ENCODE data around the gene STT3B.
"Not testable (repeated sequence)": the region's sequence is repeated elsewhere in the genome, so short reads cannot be mapped to it uniquely, and the experiment has no call there.

The STT3B gene

DNA sequence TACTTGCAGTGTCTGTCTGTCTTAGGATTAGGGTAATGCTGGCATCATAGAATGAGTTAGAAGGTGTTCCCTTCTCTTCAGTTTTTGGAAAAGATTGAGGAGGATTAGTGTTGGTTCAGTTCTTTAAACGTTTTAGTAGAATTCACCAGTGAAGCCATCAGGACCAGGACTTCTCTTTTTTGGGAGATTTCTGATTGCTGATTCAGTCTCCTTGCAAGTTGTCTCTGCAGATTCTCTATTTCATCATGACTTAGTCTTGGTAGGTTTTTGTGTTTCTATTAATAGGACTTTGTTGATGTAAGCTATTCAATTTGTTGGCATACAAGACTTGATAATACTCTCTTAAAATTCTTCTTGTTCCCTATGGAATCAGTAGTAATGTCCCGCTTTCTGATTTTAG lies 48.9 kb downstream of the STT3B start:
- Histone ChIP-seq H3K4me3 (ENCODE audit: low read depth, low read length) (no peak overlapping the region), H3K9me3 (no peaks in the 10 kb centered on the region), H3K4me1 (no peaks in the 10 kb centered on the region), H3K36me3 (no peaks in the 10 kb centered on the region), H3K27me3 (no peaks in the 10 kb centered on the region)
- DNase-seq: no peak
- TF ChIP-seq, protein P1, sequence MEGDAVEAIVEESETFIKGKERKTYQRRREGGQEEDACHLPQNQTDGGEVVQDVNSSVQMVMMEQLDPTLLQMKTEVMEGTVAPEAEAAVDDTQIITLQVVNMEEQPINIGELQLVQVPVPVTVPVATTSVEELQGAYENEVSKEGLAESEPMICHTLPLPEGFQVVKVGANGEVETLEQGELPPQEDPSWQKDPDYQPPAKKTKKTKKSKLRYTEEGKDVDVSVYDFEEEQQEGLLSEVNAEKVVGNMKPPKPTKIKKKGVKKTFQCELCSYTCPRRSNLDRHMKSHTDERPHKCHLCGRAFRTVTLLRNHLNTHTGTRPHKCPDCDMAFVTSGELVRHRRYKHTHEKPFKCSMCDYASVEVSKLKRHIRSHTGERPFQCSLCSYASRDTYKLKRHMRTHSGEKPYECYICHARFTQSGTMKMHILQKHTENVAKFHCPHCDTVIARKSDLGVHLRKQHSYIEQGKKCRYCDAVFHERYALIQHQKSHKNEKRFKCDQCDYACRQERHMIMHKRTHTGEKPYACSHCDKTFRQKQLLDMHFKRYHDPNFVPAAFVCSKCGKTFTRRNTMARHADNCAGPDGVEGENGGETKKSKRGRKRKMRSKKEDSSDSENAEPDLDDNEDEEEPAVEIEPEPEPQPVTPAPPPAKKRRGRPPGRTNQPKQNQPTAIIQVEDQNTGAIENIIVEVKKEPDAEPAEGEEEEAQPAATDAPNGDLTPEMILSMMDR (IDR thresholded peaks at IDR 0.05; ENCODE audit: low read depth, low read length): no peak

DNA sequence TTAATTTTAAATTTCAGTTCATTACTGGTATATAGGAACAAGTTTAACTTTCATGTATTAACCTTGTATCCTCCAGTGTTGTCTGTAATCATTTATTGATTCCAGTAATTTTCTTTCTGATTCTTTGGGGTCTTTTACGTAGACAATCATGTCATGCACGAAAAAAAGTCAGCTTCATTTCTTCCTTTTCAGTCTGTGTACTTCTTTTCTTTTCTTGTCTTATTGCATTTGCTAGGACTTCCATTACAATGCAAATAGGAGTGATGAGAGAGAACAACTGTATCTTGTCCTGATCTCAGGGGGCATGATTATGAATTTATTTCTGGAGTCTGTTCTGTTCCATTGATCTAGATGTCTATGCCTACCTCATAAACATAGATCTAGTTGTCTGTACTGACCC lies 56.5 kb downstream of the STT3B start:
- DNase-seq: no peak
- no peaks in the 10 kb centered on the region for H3K36me3 ChIP-seq

DNA sequence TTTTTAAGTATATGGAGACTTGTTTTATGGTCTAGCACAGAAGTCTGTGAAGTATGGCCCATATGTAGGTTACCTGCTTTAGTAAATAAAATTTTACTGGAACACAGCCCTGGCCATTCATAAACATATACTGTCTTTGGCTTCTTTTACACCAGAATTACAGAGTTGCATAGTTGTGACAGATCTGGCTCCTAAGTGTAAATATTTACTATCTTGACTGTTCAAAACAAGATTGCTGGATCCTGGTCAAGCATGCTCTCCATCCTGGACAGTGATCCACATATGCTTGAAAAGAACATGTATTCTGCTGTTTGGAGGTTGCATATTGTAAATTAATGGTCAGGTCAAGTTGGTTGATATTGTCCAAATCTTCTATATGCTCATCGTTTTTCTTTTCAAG lies 57.9 kb downstream of the STT3B start:
- TF ChIP-seq, protein P1 (IDR thresholded peaks at IDR 0.05; ENCODE audit: low read depth, low read length): no peak
- H3K4me3 ChIP-seq (ENCODE audit: low read depth, low read length): no peak overlapping the region
- no peaks in the 10 kb centered on the region for H3K27me3 ChIP-seq
- no peaks in the 10 kb centered on the region for H3K36me3 ChIP-seq
- H3K4me1 ChIP-seq: no peaks in the 10 kb centered on the region
- DNase-seq: no peak
- no peaks in the 10 kb centered on the region for H3K9me3 ChIP-seq

More for the DNA sequence above, 56.5 kb downstream of the STT3B start:
- no peaks in the 10 kb centered on the region for H3K9me3 ChIP-seq
- TF ChIP-seq, protein P1 (IDR thresholded peaks at IDR 0.05; ENCODE audit: low read depth, low read length): no peak
- no peak overlapping the region for H3K4me3 ChIP-seq (ENCODE audit: low read depth, low read length)
- no peaks in the 10 kb centered on the region for H3K4me1 ChIP-seq
- H3K27me3 ChIP-seq: no peaks in the 10 kb centered on the region

DNA sequence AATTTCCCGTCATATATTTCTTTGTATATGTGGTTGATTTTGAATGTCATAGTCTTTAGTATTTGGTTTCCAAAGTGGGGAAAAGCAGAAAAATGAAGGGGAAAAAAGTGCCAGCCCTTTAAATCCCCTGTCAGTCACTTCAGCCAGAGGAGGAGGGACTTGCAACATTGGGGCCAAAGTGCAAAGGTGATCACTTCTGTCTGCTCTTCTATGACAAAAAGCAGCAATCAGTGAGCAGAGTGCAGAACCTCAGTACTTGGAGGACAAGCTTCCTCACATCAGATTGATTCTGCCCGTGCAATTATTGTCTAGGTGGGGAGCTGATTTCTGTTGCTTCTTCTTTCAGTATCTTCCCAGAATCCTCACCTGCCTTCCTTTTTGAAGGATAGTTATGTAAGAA lies 60.0 kb downstream of the STT3B start:
- Histone ChIP-seq H3K4me3 (ENCODE audit: low read depth, low read length) (no peak overlapping the region), H3K4me1 (no peaks in the 10 kb centered on the region), H3K27me3 (no peaks in the 10 kb centered on the region), H3K36me3 (no peaks in the 10 kb centered on the region), H3K9me3 (no peaks in the 10 kb centered on the region)
- no peak for DNase-seq
- TF ChIP-seq, protein P1 (IDR thresholded peaks at IDR 0.05; ENCODE audit: low read depth, low read length): no peak

DNA sequence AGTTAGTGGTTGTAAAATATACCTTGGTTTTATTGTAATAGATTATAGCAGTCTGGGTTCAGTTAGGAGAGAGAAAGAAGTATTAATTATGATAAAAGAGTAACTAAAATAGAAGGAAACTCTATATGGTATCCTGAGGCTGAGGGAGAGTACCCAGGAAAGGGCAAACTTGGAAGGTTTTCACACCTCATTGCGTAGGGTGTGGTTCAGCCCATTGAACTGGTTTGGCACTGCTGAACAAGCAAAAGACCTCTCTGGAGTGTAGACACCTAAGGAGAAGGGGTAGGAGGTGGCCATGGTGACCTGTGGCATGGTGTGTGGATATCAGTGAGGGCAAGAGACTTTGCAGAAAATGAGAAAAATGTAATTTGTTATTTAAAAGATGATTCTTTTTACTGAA lies 63.5 kb downstream of the STT3B start:
- DNase-seq: no peak
- TF ChIP-seq, protein P1 (IDR thresholded peaks at IDR 0.05; ENCODE audit: low read depth, low read length): no peak
- Histone ChIP-seq H3K27me3 (no peaks in the 10 kb centered on the region), H3K9me3 (no peaks in the 10 kb centered on the region), H3K4me1 (no peaks in the 10 kb centered on the region), H3K36me3 (no peaks in the 10 kb centered on the region), H3K4me3 (ENCODE audit: low read depth, low read length) (no peak overlapping the region)

DNA sequence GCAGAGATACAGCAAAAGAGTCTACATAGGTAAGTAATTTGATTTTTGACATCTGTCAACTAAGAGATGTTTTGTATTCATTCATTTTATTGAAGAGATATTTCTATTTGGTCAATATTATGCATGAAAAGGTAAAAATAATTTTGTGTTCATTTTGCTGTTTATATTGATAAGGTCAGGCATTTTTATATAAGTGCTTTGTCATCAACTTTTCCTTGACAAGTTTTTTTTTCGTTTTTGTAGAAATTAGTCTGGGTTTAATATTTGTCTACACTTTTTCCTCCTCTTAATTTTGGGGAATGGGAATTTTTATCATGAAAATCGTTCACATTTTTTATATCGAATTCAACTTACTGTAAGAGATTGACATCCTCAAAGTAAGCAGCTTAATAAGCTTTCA lies 67.7 kb downstream of the STT3B start:
- no peaks in the 10 kb centered on the region for H3K4me1 ChIP-seq
- no peak for DNase-seq
- no peaks in the 10 kb centered on the region for H3K36me3 ChIP-seq
- TF ChIP-seq, protein P1 (IDR thresholded peaks at IDR 0.05; ENCODE audit: low read depth, low read length): no peak
- no peaks in the 10 kb centered on the region for H3K27me3 ChIP-seq
- no peaks in the 10 kb centered on the region for H3K9me3 ChIP-seq
- H3K4me3 ChIP-seq (ENCODE audit: low read depth, low read length): no peak overlapping the region

DNA sequence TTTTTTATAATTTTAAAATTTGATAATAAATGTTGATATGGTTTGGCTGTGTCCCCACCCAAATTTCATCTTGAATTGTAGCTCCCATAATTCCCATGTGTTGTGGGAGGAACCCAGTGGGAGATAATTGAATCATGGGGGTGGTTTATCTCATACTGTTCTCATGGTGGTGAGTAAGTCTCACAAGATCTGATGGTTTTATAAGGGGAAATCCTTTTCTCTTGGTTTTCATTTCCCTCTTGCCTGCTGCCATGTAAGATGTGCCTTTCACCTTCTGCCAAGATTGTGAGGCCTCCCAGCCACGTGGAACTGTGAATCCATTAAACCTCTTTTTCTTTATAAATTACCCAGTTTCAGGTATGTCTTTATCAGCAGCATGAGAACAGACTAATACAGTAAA lies 72.6 kb downstream of the STT3B start:
- H3K36me3 ChIP-seq; H3K4me1 ChIP-seq; H3K4me3 ChIP-seq (ENCODE audit: low read depth, low read length); H3K27me3 ChIP-seq; H3K9me3 ChIP-seq; DNase-seq: not testable (repeated sequence)
